WERI-Rb-1 (cell line): ENCODE data around the gene RAPGEF4.

Source experiments
- DNase-seq: peaks from one replicate; pipeline ENCODE4 v3.0.0-alpha.2; 2020
- H3K27ac ChIP-seq: fragments of 250-450 bp; sonication (Bioruptor Pico); 2 replicates; pipeline ENCODE4 v1.5.1; 2020; ENCODE audit warnings: mild to moderate bottlenecking, moderate library complexity
- H3K27me3 ChIP-seq: fragments of 250-450 bp; sonication (Bioruptor Pico); 2 replicates; pipeline ENCODE4 v1.5.1; 2021; ENCODE audit warnings: mild to moderate bottlenecking, low read depth, moderate library complexity; ENCODE audit not compliant: insufficient read depth, severe bottlenecking
- H3K36me3 ChIP-seq: fragments of 250-450 bp; sonication (Bioruptor Pico); 2 replicates; pipeline ENCODE4 v1.5.1; 2020; ENCODE audit warnings: mild to moderate bottlenecking, moderate library complexity
- H3K4me3 ChIP-seq: 2 replicates; pipeline ENCODE4 v1.5.1; 2011; ENCODE audit warnings: low read depth, mild to moderate bottlenecking, control low read depth, low read length
- H3K9me3 ChIP-seq: fragments of 250-450 bp; sonication (Bioruptor Pico); 2 replicates; pipeline ENCODE4 v1.5.1; 2021; ENCODE audit warnings: mild to moderate bottlenecking, moderate library complexity; ENCODE audit not compliant: severe bottlenecking
- TF ChIP-seq, protein P1 (sequence below): IDR thresholded peaks from 2 replicates; pipeline ENCODE4 v1.5.1; 2011; ENCODE audit warnings: low read depth, mild to moderate bottlenecking, control low read depth, inconsistent platforms, low read length

RAPGEF4 gene

DNA sequence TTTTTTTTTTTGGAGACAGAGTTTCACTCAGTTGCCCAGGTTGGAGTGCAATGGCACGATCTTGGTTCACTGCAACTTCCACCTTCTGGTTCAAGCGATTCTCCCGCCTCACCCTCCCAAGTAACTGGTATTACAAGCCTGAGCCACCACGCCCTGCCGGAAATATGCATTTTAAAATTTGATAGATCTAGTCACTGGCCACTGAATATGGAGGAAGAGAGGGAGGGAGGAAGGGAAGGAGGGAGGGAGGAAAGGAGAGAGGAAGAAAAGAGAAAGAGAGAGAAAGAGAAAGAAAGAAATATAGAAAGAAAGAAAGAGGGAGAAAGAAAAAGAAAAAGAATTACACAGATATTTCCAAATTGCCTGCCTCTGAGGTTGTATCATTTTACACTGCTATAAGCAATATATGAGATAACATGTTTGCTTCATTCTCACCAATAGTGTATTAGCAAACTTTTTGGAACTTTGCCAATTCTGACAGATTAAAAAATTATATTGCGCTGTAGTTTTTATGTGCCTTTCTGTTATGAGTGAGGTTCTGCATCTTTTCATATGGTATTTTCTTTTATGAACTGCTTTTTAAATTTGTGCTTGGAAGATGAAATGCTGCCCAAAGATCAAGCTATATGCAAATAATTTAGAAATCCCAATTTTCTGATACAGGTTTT is 178.8 kb downstream of the RAPGEF4 start:
- TF ChIP-seq, protein P1, sequence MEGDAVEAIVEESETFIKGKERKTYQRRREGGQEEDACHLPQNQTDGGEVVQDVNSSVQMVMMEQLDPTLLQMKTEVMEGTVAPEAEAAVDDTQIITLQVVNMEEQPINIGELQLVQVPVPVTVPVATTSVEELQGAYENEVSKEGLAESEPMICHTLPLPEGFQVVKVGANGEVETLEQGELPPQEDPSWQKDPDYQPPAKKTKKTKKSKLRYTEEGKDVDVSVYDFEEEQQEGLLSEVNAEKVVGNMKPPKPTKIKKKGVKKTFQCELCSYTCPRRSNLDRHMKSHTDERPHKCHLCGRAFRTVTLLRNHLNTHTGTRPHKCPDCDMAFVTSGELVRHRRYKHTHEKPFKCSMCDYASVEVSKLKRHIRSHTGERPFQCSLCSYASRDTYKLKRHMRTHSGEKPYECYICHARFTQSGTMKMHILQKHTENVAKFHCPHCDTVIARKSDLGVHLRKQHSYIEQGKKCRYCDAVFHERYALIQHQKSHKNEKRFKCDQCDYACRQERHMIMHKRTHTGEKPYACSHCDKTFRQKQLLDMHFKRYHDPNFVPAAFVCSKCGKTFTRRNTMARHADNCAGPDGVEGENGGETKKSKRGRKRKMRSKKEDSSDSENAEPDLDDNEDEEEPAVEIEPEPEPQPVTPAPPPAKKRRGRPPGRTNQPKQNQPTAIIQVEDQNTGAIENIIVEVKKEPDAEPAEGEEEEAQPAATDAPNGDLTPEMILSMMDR: no peak
- no peaks in the 10 kb centered on the region for H3K9me3 ChIP-seq
- H3K27me3 ChIP-seq: no peaks in the 10 kb centered on the region
- no peak overlapping the region for H3K27ac ChIP-seq
- H3K36me3 ChIP-seq: no peaks in the 10 kb centered on the region
- DNase-seq: no peak
- no peak overlapping the region for H3K4me3 ChIP-seq

DNA sequence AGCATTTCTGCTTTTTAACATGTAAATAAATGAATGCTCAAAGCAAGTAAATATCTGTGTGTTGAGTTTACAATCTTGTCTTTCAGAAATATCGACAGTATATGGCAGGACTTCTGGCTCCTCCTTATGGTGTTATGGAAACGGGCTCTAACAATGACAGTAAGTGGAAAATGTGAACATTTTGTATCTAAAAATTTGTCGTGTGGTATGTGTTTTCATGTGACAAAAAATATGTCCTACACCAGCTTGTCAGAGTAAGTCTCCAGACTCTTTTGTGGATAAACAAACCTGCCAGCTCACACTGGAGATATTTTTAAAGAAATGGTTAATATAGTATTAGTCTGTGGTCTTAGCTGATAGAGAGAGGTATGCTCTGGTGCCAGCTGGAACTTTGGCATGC is 182.1 kb downstream of the RAPGEF4 start:
- Histone ChIP-seq H3K4me3 (no peak overlapping the region), H3K27ac (no peak overlapping the region)
- TF ChIP-seq, protein P1: no peak

DNA sequence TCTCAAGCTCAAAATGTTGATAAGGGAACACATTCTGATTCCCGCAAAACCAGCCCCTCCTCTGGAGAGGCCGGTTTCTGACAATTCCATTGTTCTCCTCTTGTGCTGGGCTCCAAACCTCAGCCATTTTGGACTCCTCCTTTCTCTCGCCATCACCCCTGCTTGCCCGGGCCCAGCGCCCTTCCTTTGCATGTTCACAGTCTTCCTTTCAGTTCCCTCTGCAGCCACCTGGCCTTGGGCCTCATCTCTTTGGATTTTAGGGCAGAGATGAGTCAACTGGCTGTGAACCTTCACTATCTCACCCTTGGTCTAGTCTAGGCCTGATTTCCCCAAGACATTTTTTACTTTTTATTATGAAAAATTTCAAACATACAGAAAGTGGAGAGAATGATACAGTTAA is 184.1 kb downstream of the RAPGEF4 start:
- no peaks in the 10 kb centered on the region for H3K36me3 ChIP-seq
- H3K4me3 ChIP-seq: no peak overlapping the region
- H3K27me3 ChIP-seq: no peaks in the 10 kb centered on the region
- no peak overlapping the region for H3K27ac ChIP-seq
- no peaks in the 10 kb centered on the region for H3K9me3 ChIP-seq
- TF ChIP-seq, protein P1: no peak
- no peak for DNase-seq

More for the DNA sequence above, 182.1 kb downstream of the RAPGEF4 start:
- no peaks in the 10 kb centered on the region for H3K27me3 ChIP-seq
- no peaks in the 10 kb centered on the region for H3K36me3 ChIP-seq
- no peak for DNase-seq
- H3K9me3 ChIP-seq: no peaks in the 10 kb centered on the region

DNA sequence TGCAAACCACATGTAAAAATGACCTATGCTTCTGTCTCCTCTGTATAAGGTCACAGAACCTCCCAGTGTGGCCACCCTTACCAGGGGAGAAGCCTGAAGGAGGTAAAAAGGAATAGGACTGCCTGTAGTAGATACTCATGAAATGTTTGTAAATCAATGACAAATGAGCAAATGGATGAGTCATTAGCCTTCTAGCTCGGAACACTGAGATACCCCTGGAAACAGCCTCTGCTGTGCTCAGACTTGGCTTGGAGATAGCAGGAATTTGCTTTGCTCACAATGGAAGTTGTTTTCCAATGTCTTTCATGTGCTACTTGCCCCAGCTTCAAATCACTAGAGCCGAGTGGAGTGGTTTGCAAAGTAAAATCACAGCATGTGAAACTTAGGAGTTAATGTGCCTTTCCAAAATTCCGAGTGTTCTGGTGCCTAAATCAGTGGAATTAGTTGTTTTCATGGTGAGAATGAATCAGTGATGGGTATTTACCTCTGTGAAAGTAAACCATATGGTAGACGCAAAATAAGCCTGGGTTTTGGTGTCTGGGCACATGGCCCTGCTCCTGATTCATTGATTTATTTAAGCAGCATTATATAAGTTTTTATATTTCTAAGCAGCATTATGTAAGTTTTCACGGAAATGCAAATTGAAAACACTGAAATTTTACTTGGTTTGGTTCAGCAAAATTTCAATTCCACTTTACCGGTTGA is 186.0 kb downstream of the RAPGEF4 start:
- TF ChIP-seq, protein P1: no peak
- H3K4me3 ChIP-seq: no peak overlapping the region
- no peak for DNase-seq
- H3K27ac ChIP-seq: no peak overlapping the region
- no peaks in the 10 kb centered on the region for H3K9me3 ChIP-seq
- no peaks in the 10 kb centered on the region for H3K36me3 ChIP-seq
- H3K27me3 ChIP-seq: no peaks in the 10 kb centered on the region

DNA sequence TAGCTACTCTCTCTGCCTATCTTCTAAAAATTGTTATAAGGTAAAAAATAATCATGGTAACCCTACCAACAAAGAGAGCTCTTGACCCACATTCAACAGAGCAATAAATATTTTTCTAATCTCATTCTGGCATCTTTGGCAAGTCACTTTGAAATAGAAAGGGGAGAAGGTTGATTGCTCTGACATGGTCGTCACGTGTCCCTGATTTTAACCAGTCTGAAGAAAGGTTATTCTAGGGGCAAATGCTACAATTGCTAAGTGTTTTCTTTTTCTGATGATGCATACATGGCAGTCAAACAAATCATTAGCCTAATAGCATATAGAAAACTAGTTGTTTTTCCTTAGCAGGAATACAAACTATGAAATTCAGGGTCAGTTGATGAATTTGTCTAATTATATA is 186.7 kb downstream of the RAPGEF4 start:
- DNase-seq: no peak
- no peaks in the 10 kb centered on the region for H3K9me3 ChIP-seq
- no peak overlapping the region for H3K27ac ChIP-seq
- TF ChIP-seq, protein P1: no peak
- H3K27me3 ChIP-seq: no peaks in the 10 kb centered on the region
- no peak overlapping the region for H3K4me3 ChIP-seq
- H3K36me3 ChIP-seq: no peaks in the 10 kb centered on the region

DNA sequence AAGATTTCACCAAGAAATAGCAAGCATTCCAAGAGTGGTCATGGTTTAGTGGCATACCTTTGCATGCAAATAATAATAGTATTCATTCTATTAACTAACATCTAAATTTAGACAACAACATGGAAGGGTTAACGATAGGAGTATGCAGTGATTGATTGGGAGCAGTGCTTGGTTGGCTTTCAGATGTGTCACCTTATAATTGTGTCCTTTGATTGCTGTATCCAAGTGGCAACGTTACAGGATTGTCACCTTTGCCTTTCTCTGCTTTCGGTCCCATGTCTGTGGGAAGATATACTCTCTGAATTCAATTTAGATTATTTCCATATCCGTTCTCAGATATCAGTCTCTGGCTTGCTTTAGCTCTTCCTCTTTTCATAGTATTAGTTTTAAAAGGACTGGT is 187.2 kb downstream of the RAPGEF4 start:
- no peak overlapping the region for H3K27ac ChIP-seq
- no peaks in the 10 kb centered on the region for H3K27me3 ChIP-seq
- no peaks in the 10 kb centered on the region for H3K36me3 ChIP-seq
- TF ChIP-seq, protein P1: no peak
- H3K4me3 ChIP-seq: no peak overlapping the region
- no peak for DNase-seq
- H3K9me3 ChIP-seq: no peaks in the 10 kb centered on the region
